ENCODE data around the gene GALNTL6.

- no peak for TF ChIP-seq CTCF (IDR thresholded peaks at IDR 0.05)
- no peak for TF ChIP-seq POLR2AphosphoS5 (IDR thresholded peaks at IDR 0.05)
- TF ChIP-seq EP300 (IDR thresholded peaks at IDR 0.05): no peak
These were observed 3.8 kb downstream of the GALNTL6 start for GRCh38 chr4:171817026-171817425.

Measured in suprapubic skin (tissue), 4 donors.